H1 (cell line): ENCODE measurements around the gene SKIC8. TPM values are rescaled to one million over a fixed set of nuclear protein-coding genes. Genes with fewer than 3 reads are reported as not detected.

ENCODE experiments used
- CTCF ChIA-PET: fragments of 300-600 bp; sonication (Branson Sonifier 250); formaldehyde crosslinking; loops from one replicate; lab custom pipeline; 2021; ENCODE audit not compliant: partially characterized antibody; lab: Charles Lee
- POLR2A ChIA-PET: fragments of 300-600 bp; sonication (Branson Sonifier 250); formaldehyde crosslinking; loops from one replicate; lab custom pipeline; 2021; ENCODE audit warnings: inconsistent platforms; ENCODE audit not compliant: partially characterized antibody; lab: Charles Lee
- DNase-seq, 2 experiments: peaks; one replicate each; pipeline versions ENCODE4 v3.0.0 to v3.0.0-alpha.2; 2010 to 2022; ENCODE audit warnings: low spot score in 2 of 2, low read depth in 1 of 2, mixed read lengths in 1 of 2
- FAIRE-seq: peaks from 2 replicates; lab custom pipeline; 2011; peaks lifted over from hg19 to GRCh38; lab: Jason Lieb, UNC
- H2AFZ ChIP-seq: 2 replicates; pipeline ENCODE4 v1.8.1; 2012; ENCODE audit warnings: low read length, inconsistent platforms
- H2AK5ac ChIP-seq: 2 replicates; pipeline ENCODE4 v1.6.1; 2013; ENCODE audit warnings: low read depth, low read length
- H2BK120ac ChIP-seq: replicated peaks from 2 replicates; pipeline ENCODE3; 2013; ENCODE audit warnings: low read depth, low read length, inconsistent platforms
- H2BK12ac ChIP-seq: 2 replicates; pipeline ENCODE4 v1.6.1; 2013; ENCODE audit warnings: low read depth, low read length
- H2BK15ac ChIP-seq: 2 replicates; pipeline ENCODE4 v1.6.1; 2013; ENCODE audit warnings: low read length
- H2BK20ac ChIP-seq: 2 replicates; pipeline ENCODE4 v1.6.1; 2013; ENCODE audit warnings: low read length
- H2BK5ac ChIP-seq: 2 replicates; pipeline ENCODE4 v1.6.1; 2013; ENCODE audit warnings: low read depth, low read length
- H3K14ac ChIP-seq: 2 replicates; pipeline ENCODE4 v1.6.1; 2013; ENCODE audit warnings: inconsistent platforms; ENCODE audit not compliant: insufficient read length
- H3K18ac ChIP-seq: 2 replicates; pipeline ENCODE4 v1.6.1; 2013; ENCODE audit warnings: low read length; ENCODE audit errors: extremely low read depth
- H3K23ac ChIP-seq: 2 replicates; pipeline ENCODE4 v1.6.1; 2013; ENCODE audit warnings: inconsistent platforms; ENCODE audit not compliant: insufficient read length
- H3K23me2 ChIP-seq: 2 replicates; pipeline ENCODE4 v1.6.1; 2013; ENCODE audit warnings: low read depth, low read length
- H3K27ac ChIP-seq: 2 replicates; pipeline ENCODE4 v1.6.1; 2011; ENCODE audit warnings: low read depth, low read length, inconsistent platforms
- H3K27me3 ChIP-seq, 4 experiments: replicated peaks in 1 of 4; 1 replicate in 1 of 4; 2 replicates in 3 of 4; pipeline versions ENCODE4 v1.6.1 to v1.8.1; 2011 to 2013; ENCODE audit warnings: low read length in 3 of 4, mild to moderate bottlenecking in 3 of 4, inconsistent platforms in 2 of 4, mixed read lengths in 2 of 4, moderate library complexity in 1 of 4; ENCODE audit not compliant: control insufficient read depth in 3 of 4, insufficient read depth in 3 of 4; ENCODE audit errors: extremely low read depth in 1 of 4
- H3K36me3 ChIP-seq, 4 experiments: 2 replicates each; pipeline versions ENCODE4 v1.6.1 to v1.8.1; 2011 to 2013; ENCODE audit warnings: mild to moderate bottlenecking in 4 of 4, low read length in 3 of 4, moderate library complexity in 2 of 4, control low read depth in 1 of 4, inconsistent platforms in 1 of 4; ENCODE audit not compliant: insufficient read depth in 4 of 4, control insufficient read depth in 2 of 4
- H3K4ac ChIP-seq: replicated peaks from 2 replicates; pipeline ENCODE3; 2013; ENCODE audit warnings: low read length, low read depth, mixed read lengths, inconsistent platforms; ENCODE audit not compliant: insufficient read length
- H3K4me1 ChIP-seq, 4 experiments: replicated peaks in 1 of 4; 1 replicate in 1 of 4; 2 replicates in 3 of 4; pipeline versions ENCODE4 v1.6.1 to v1.8.1; 2011 to 2013; ENCODE audit warnings: low read length in 3 of 4, inconsistent platforms in 2 of 4, mixed read lengths in 1 of 4; ENCODE audit not compliant: insufficient read depth in 4 of 4, control insufficient read depth in 3 of 4
- H3K4me2 ChIP-seq, 2 experiments: 2 replicates each; pipeline versions ENCODE4 v1.6.1 to v1.8.1; 2011 to 2013; ENCODE audit warnings: low read depth in 2 of 2, low read length in 2 of 2, control low read depth in 1 of 2, inconsistent platforms in 1 of 2, mild to moderate bottlenecking in 1 of 2; ENCODE audit not compliant: insufficient read depth in 1 of 2
- H3K4me3 ChIP-seq, 4 experiments: fragments of 200-600, 300-600 bp in 1 of 4; sonication (generic), shearing (Covaris generic), sonication (Bioruptor Twin) in 1 of 4; 2 replicates each; pipeline versions ENCODE4 v1.5.1 to v1.8.1; 2011 to 2016; ENCODE audit warnings: low read length in 4 of 4, low read depth in 3 of 4, control low read depth in 2 of 4, inconsistent platforms in 2 of 4, mild to moderate bottlenecking in 2 of 4, mixed read lengths in 1 of 4, moderate library complexity in 1 of 4; ENCODE audit not compliant: insufficient read depth in 2 of 4; ENCODE audit errors: extremely low read depth in 1 of 4
- H3K56ac ChIP-seq: replicated peaks from 2 replicates; pipeline ENCODE3; 2013; ENCODE audit warnings: low read depth, mild to moderate bottlenecking, mixed read lengths, low read length, inconsistent platforms; ENCODE audit not compliant: insufficient read length
- H3K79me1 ChIP-seq: 2 replicates; pipeline ENCODE4 v1.6.1; 2013; ENCODE audit warnings: low read depth, low read length, control low read depth
- H3K79me2 ChIP-seq, 2 experiments: 2 replicates each; pipeline versions ENCODE4 v1.6.1 to v1.8.1; 2012 to 2013; ENCODE audit warnings: low read length in 2 of 2, mild to moderate bottlenecking in 2 of 2, inconsistent platforms in 1 of 2; ENCODE audit not compliant: insufficient read depth in 2 of 2, control insufficient read depth in 1 of 2
- H3K9ac ChIP-seq, 4 experiments: replicated peaks in 1 of 4; 1 replicate in 1 of 4; 2 replicates in 3 of 4; pipeline versions ENCODE4 v1.6.1 to v1.8.1; 2011 to 2013; ENCODE audit warnings: low read depth in 3 of 4, low read length in 3 of 4, control low read depth in 2 of 4, mild to moderate bottlenecking in 2 of 4, moderate library complexity in 2 of 4, inconsistent platforms in 1 of 4; ENCODE audit errors: extremely low read depth in 1 of 4
- H3K9me3 ChIP-seq, 2 experiments: 2 replicates each; pipeline versions ENCODE4 v1.6.1 to v1.8.1; 2012 to 2013; ENCODE audit warnings: mild to moderate bottlenecking in 2 of 2, moderate library complexity in 2 of 2, control low read depth in 1 of 2, inconsistent platforms in 1 of 2, low read depth in 1 of 2, low read length in 1 of 2, mixed read lengths in 1 of 2; ENCODE audit not compliant: insufficient read depth in 2 of 2
- H4K20me1 ChIP-seq, 2 experiments: replicated peaks in 1 of 2; 2 replicates each; pipeline versions ENCODE3 to v1.8.1; 2011 to 2013; ENCODE audit warnings: inconsistent platforms in 2 of 2, low read length in 2 of 2, mild to moderate bottlenecking in 1 of 2; ENCODE audit not compliant: insufficient read depth in 2 of 2, control insufficient read depth in 1 of 2
- H4K5ac ChIP-seq: 2 replicates; pipeline ENCODE4 v1.6.1; 2013; ENCODE audit warnings: low read length, low read depth, mixed read lengths, inconsistent platforms; ENCODE audit not compliant: insufficient read length
- H4K8ac ChIP-seq: 2 replicates; pipeline ENCODE4 v1.8.0; 2013; ENCODE audit warnings: mild to moderate bottlenecking, moderate library complexity, low read length, inconsistent platforms; ENCODE audit not compliant: insufficient read depth; ENCODE audit errors: extremely low read depth
- H4K91ac ChIP-seq: replicated peaks from 2 replicates; pipeline ENCODE3; 2013; ENCODE audit warnings: low read length, mixed read lengths, inconsistent platforms; ENCODE audit not compliant: insufficient read length
- ATF2 ChIP-seq: IDR thresholded peaks from 2 replicates; pipeline ENCODE4 v1.6.1; 2012; ENCODE audit warnings: low read length, inconsistent platforms
- BCL11A ChIP-seq, 2 experiments: IDR thresholded peaks; one replicate each; pipeline ENCODE4 v1.6.1; 2011; ENCODE audit warnings: low read depth in 2 of 2, low read length in 2 of 2, mild to moderate bottlenecking in 2 of 2
- BRCA1 ChIP-seq: IDR thresholded peaks from 2 replicates; pipeline ENCODE4 v1.6.1; 2012; ENCODE audit warnings: low read depth, low read length, improper control_type of control experiment
- CBX8 ChIP-seq: fragments of 300-800, 300-1000 bp; sonication (generic); IDR thresholded peaks from 2 replicates; pipeline ENCODE4 v1.7.1; 2016; ENCODE audit warnings: low read depth, low read length, borderline replicate concordance
- CHD2 ChIP-seq: IDR thresholded peaks from 2 replicates; pipeline ENCODE4 v1.6.1; 2012; ENCODE audit warnings: low read length, improper control_type of control experiment
- EP300 ChIP-seq, 2 experiments: IDR thresholded peaks; 1 replicate in 1 of 2; 2 replicates in 1 of 2; pipeline ENCODE4 v1.6.1; 2011 to 2012; ENCODE audit warnings: low read depth in 2 of 2, low read length in 2 of 2, mild to moderate bottlenecking in 2 of 2, borderline replicate concordance in 1 of 2, inconsistent platforms in 1 of 2, moderate library complexity in 1 of 2
- KDM5A ChIP-seq: fragments of 200-600 bp; IDR thresholded peaks from 2 replicates; pipeline ENCODE4 v1.7.1; 2012; ENCODE audit warnings: mild to moderate bottlenecking, low read length, inconsistent platforms, mixed read lengths
- RBBP5 ChIP-seq: IDR thresholded peaks from 2 replicates; pipeline ENCODE4 v1.7.1; 2012; ENCODE audit warnings: low read depth, mild to moderate bottlenecking, inconsistent platforms, low read length, moderate library complexity, borderline replicate concordance
- SIN3A ChIP-seq, 2 experiments: IDR thresholded peaks in 1 of 2; conservative IDR thresholded peaks in 1 of 2; 2 replicates each; pipeline ENCODE4 v1.6.1; 2011 to 2012; ENCODE audit warnings: low read length in 2 of 2, improper control_type of control experiment in 1 of 2, low read depth in 1 of 2, mild to moderate bottlenecking in 1 of 2
- SIRT6 ChIP-seq: IDR thresholded peaks from one replicate; pipeline ENCODE4 v1.7.1; 2012; ENCODE audit warnings: low read length, inconsistent platforms
- SP4 ChIP-seq: IDR thresholded peaks from 2 replicates; pipeline ENCODE4 v1.6.1; 2012; ENCODE audit warnings: low read length, inconsistent platforms
- SUZ12 ChIP-seq: fragments of 200-600 bp; sonication (generic); IDR thresholded peaks from 2 replicates; pipeline ENCODE4 v1.6.1; 2012; ENCODE audit warnings: mild to moderate bottlenecking, inconsistent platforms, low read length, moderate library complexity, mixed read lengths
- TCF12 ChIP-seq: IDR thresholded peaks from 2 replicates; pipeline ENCODE4 v1.6.1; 2011; ENCODE audit warnings: low read depth, mild to moderate bottlenecking, low read length
- WGBS, 2 experiments: shearing (Covaris generic) in 1 of 2; methylation state at CpG; one replicate each; pipeline versions ENCODE4 v1.1.6 to v1.1.7; 2013 to 2015; ENCODE audit warnings: low lambda C conversion rate in 2 of 2, mixed read lengths in 2 of 2, inconsistent platforms in 1 of 2, low coverage in 1 of 2, missing lambda C conversion rate in 1 of 2; ENCODE audit not compliant: insufficient replicate concordance in 2 of 2, insufficient coverage in 1 of 2, insufficient read length in 1 of 2; ENCODE audit errors: extremely low coverage in 1 of 2, missing lambda C conversion rate in 1 of 2; 5-methylcytosine and 5-hydroxymethylcytosine counted together
- polyA plus RNA-seq, 7 experiments: library from polyadenylated mRNA; depleted of rRNA in 3 of 7; stranded (reverse) in 5 of 7; unstranded in 2 of 7; fragments of >200 nt in 5 of 7; fragments of 200-250 nt in 2 of 7; gene quantifications; 1 replicate in 5 of 7; 2 replicates in 1 of 7; 4 replicates in 1 of 7; pipeline versions ENCODE4 v1.2.1 to v1.2.3, GENCODE V29; 2011 to 2013; ENCODE audit warnings: missing spikeins in 2 of 7, mixed read lengths in 2 of 7
- total RNA-seq: library from RNA; stranded (reverse); fragmentation: NEBNext Ultra II Directional; extraction: Animal tissue kit (Norgen Biotek cat#: 25700); gene quantifications from 2 replicates; pipeline ENCODE4 v1.2.1, GENCODE V29; 2021

SKIC8 gene
- total and polyA plus RNA-seq, 2 of the 8 experiments (the other 6 are each of a cell fraction or from before 2014, with no cell fraction given): 44.2 to 77.7 TPM

- WGBS, 2 experiments: 85% methylated on average over 8 of the region's 8 CpGs; no CpG with 5 or more reads in 1 of the 2 experiments
- CTCF ChIA-PET: interaction anchor here (0.6 to 13.0 kb wide), 11 partner anchors 9 to 169 kb away, joined by 3 to 104 read pairs (median 5); no protein-coding TSS in a partner anchor
These were observed 14.0 kb upstream of the SKIC8 start for GRCh38 chr15:78313383-78313782.

More at GRCh38 chr15:78313383-78313782, 14.0 kb upstream of the SKIC8 start:
- H3K56ac ChIP-seq: no peak overlapping the region
- no peak for TF ChIP-seq ATF2
- TF ChIP-seq SP4: no peak
- TF ChIP-seq TCF12: no peak
- no peak for TF ChIP-seq KDM5A
- TF ChIP-seq BRCA1: no peak
- no peak for TF ChIP-seq RBBP5
- no peak for TF ChIP-seq SIN3A (conservative IDR thresholded peaks at IDR 0.05 in 1 of 2, IDR thresholded peaks at IDR 0.05 in 1 of 2; ENCODE audit: low read depth in 1 of 2, low read length in 2 of 2)
- no peak for TF ChIP-seq CBX8
- no peak for TF ChIP-seq BCL11A (IDR thresholded peaks at IDR 0.05; ENCODE audit: low read depth in 2 of 2, low read length in 2 of 2)
- TF ChIP-seq SIRT6: no peak
- no peak for TF ChIP-seq CHD2
- TF ChIP-seq SUZ12: no peak
- no peak for TF ChIP-seq EP300 (IDR thresholded peaks at IDR 0.05; ENCODE audit: borderline replicate concordance in 1 of 2, low read depth in 2 of 2, low read length in 2 of 2)
- H4K91ac ChIP-seq: no peak overlapping the region
- no peak overlapping the region for H2BK120ac ChIP-seq
- H2BK12ac ChIP-seq: no peak overlapping the region
- no peak overlapping the region for H3K18ac ChIP-seq
- H2AFZ ChIP-seq: no peak overlapping the region
- no peak overlapping the region for H2BK15ac ChIP-seq
- H3K27ac ChIP-seq: no peak overlapping the region
- H3K4me1 ChIP-seq: peaks cover 0 to 23% (median 12%) of the 10 kb centered on the region in 4 experiments; a peak in 6 of 7 replicates
- no peak overlapping the region for H3K4me2 ChIP-seq
- H2BK20ac ChIP-seq: 0 out of 2 replicates have a peak overlapping the region, but pooled peaks have one; percentile 15
- H3K14ac ChIP-seq: no peak overlapping the region
- DNase-seq (no peak), FAIRE-seq (no peak)
- H2AK5ac ChIP-seq: no peak overlapping the region
- no peak overlapping the region for H4K5ac ChIP-seq
- H4K20me1 ChIP-seq: no peaks in the 10 kb centered on the region
- POLR2A ChIA-PET: interaction anchor here (0.9 to 2.5 kb wide), 2 partner anchors 29 to 52 kb away, joined by 3 to 6 read pairs; no protein-coding TSS in a partner anchor
- H3K36me3 ChIP-seq: no peaks in the 10 kb centered on the region
- H3K79me2 ChIP-seq: no peaks in the 10 kb centered on the region
- no peak overlapping the region for H3K4me3 ChIP-seq
- no peaks in the 10 kb centered on the region for H3K9me3 ChIP-seq
- H3K23me2 ChIP-seq: no peaks in the 10 kb centered on the region
- H3K9ac ChIP-seq: no peak overlapping the region
- no peaks in the 10 kb centered on the region for H3K79me1 ChIP-seq
- no peaks in the 10 kb centered on the region for H3K27me3 ChIP-seq
- no peak overlapping the region for H3K23ac ChIP-seq
- no peak overlapping the region; the same call in 1 of the 2 replicates for H4K8ac ChIP-seq
- H3K4ac ChIP-seq: no peak overlapping the region
- no peak overlapping the region for H2BK5ac ChIP-seq
